Cardiac fibroblast (primary cell): ENCODE results near the gene MARCO.

ENCODE experiments used
- DNase-seq, 2 donors: peaks; one replicate each; pipeline versions ENCODE4 v3.0.0 to v3.0.0-alpha.2; 2010; ENCODE audit warnings: low read depth in 2 of 2
- H3K4me3 ChIP-seq, 2 donors: replicated peaks in 1 of 2; 1 replicate in 1 of 2; 2 replicates in 1 of 2; pipeline ENCODE4 v1.5.1; 2011; ENCODE audit warnings: low read depth in 2 of 2, low read length in 2 of 2, mild to moderate bottlenecking in 2 of 2, moderate library complexity in 1 of 2
- TF ChIP-seq, protein P1 (sequence below): IDR thresholded peaks from one replicate; pipeline ENCODE4 v1.5.1; 2011; ENCODE audit warnings: low read depth, mild to moderate bottlenecking, low read length, inconsistent platforms

Gene MARCO

DNA sequence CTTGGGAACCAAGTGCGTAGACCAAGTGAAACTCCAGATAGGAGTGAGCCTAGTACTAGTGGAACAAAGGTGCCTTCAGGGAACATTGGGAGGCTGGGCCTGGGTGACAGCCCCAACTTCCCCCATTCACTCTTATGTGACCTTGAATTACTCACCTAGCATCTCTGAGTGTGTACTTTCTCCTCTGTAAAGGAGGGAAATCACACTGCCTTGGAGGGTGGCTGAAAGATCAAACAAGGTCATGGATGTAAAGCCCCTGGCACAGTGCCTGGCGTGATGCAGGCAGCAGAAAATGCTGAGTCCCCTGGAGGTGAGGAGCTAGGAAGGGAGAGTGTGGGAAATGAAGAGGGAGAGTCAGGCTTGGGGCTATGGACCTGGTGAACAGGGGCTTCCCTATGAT, 45.9 kb downstream of the MARCO start:
- H3K4me3 ChIP-seq = no peak overlapping the region
- no peak for DNase-seq
- TF ChIP-seq, protein P1, sequence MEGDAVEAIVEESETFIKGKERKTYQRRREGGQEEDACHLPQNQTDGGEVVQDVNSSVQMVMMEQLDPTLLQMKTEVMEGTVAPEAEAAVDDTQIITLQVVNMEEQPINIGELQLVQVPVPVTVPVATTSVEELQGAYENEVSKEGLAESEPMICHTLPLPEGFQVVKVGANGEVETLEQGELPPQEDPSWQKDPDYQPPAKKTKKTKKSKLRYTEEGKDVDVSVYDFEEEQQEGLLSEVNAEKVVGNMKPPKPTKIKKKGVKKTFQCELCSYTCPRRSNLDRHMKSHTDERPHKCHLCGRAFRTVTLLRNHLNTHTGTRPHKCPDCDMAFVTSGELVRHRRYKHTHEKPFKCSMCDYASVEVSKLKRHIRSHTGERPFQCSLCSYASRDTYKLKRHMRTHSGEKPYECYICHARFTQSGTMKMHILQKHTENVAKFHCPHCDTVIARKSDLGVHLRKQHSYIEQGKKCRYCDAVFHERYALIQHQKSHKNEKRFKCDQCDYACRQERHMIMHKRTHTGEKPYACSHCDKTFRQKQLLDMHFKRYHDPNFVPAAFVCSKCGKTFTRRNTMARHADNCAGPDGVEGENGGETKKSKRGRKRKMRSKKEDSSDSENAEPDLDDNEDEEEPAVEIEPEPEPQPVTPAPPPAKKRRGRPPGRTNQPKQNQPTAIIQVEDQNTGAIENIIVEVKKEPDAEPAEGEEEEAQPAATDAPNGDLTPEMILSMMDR = no peak

DNA sequence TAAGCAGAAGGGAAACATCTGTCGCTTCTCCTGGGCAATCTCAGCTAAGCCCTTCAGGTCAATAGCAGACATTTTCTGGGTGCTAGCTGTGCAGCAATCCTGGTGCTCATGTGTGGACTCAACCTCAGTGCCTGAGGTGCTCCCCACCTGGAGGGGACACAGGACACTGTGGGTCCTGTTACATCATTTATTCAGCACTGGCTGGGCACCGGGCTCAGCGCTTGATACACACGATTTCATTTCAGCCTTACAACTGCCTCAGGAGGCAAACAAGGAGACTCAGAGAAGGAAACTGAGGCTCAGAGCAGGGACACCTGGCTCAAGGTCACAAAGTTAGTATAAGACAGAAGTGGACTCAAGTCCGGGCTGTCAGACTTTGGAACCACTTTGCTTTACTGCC, 46.7 kb downstream of the MARCO start:
- no peak overlapping the region for H3K4me3 ChIP-seq
- DNase-seq = no peak
- TF ChIP-seq, protein P1 = no peak

DNA sequence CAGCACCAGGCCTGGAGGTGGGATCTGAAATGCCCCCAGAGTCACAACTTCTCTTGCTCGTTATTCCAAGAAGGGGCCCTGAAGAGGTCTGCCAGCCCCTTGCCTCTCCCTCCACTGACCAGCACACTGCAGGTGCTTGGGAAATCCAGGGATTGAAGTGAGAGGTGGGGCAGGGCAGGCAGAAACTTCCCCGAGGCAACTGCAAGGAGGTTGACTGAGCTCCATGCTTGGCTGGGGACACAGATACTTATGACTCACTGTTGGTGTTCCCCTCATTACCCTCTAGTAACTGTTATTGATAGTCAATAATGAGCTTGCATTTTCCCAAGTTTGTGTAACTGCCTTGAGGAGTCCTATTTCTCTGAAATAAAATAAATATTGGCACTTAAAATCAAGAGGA, 47.5 kb downstream of the MARCO start:
- no peak for DNase-seq
- TF ChIP-seq, protein P1 = no peak
- H3K4me3 ChIP-seq = no peak overlapping the region

DNA sequence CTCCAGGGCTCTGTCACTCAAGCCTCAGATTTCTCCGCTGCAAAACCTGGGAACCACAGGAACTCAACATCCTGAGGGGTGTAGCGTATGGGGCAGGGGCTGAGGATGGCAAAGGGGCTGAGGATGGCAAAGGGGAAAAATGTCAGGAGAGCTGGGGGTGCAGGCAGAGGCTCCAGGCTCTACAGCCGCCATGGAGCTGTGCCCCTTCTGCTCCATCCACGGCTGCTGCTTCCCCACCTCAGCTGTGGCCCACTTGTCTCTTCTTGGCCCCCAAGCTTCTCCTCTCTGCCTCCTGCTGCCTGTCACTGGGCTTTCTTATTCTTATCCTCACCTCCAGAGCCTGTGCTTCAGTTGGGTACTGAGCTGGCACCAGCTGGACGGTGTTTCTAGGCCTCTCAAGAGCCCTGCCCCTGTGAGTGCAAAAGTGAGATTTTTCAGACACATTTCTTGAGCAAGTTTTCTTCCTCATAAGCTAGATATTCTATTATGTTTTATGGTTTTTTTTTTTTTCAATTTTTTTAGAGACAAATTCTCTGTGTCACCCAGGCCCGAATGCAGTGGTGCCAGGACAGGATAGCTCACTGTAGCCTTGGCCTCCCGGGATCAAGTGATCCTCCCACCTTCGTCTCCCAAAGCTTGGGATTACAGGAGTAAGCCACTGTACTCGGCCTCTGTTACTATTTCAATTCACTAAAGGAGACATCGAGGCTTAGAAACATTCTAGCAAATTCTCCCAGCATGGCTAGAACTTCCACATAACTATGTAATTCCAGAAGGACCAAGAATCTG, 49.0 kb downstream of the MARCO start:
- no peak for DNase-seq
- no peak overlapping the region for H3K4me3 ChIP-seq
- TF ChIP-seq, protein P1 = no peak

DNA sequence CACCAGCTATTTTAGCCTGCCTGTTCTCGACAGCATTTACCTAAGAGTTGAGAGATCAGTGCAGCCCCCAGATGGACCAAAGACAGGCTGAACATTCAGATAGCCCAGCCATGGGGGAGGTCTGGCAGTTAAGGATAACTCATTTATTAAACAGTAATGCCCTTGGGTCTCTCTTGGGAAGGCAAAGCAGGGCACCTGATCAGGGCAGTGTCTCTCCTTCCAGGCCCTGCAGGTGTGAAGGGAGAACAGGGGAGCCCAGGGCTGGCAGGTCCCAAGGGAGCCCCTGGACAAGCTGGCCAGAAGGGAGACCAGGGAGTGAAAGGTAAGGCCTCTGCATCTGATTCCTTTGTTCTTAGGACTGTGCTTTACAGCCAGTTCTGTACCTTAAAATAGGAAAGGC, 49.6 kb downstream of the MARCO start:
- no peak overlapping the region for H3K4me3 ChIP-seq
- no peak for DNase-seq
- TF ChIP-seq, protein P1 = no peak

DNA sequence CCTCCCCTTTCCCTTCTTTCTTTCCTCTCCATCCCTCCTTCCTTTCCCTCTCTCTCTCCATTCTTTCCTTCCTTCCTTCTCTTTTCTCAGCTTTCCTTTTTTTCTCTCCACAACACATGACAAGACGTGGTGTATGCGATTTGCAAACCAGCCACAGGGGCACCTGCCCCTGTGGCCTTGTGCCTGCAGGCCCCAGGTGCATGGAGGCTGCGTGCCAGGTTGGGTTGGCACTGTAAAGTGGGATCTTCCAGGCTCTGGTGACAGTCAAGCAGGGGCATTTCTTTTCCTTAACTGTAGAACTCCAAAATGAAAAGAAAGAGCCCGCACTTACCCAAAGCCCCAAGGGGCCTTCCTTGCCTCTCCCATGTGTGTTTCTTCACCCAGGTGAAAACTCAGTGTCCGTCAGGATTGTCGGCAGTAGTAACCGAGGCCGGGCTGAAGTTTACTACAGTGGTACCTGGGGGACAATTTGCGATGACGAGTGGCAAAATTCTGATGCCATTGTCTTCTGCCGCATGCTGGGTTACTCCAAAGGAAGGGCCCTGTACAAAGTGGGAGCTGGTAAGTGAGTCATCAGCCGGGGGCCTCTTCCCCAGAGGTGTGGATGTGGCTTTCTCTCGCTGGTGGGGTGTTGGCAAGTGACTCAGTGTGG, 50.9 kb downstream of the MARCO start:
- TF ChIP-seq, protein P1 = no peak
- DNase-seq = no peak
- no peak overlapping the region for H3K4me3 ChIP-seq
